ENCODE measurements around the gene C13orf42.

The C13orf42 gene

GRCh38 chr13:51066091-51066831 lies 44.8 kb downstream of the C13orf42 start:
- no peak overlapping the region for H3K9ac ChIP-seq (ENCODE audit: low read length)
- peaks cover 4% of the 10 kb centered on the region; the same call in 1 of the 2 replicates for H3K4me1 ChIP-seq (ENCODE audit: control insufficient read depth, insufficient read depth, low read length)
- H3K27me3 ChIP-seq (ENCODE audit: control insufficient read depth, insufficient read depth, low read length) = no peaks in the 10 kb centered on the region
- no peak overlapping the region for H3K27ac ChIP-seq (ENCODE audit: low read depth, low read length)
- H3K36me3 ChIP-seq (ENCODE audit: control insufficient read depth, insufficient read depth, low read length) = no peaks in the 10 kb centered on the region
- no peaks in the 10 kb centered on the region for H3K9me3 ChIP-seq (ENCODE audit: control insufficient read depth, insufficient read depth, low read depth, low read length)
- H3K4me3 ChIP-seq (ENCODE audit: low read depth, low read length) = no peak overlapping the region

- Histone ChIP-seq H3K4me1 (ENCODE audit: control insufficient read depth, insufficient read depth, low read length) (peaks cover 4% of the 10 kb centered on the region; the same call in 1 of the 2 replicates), H3K9ac (ENCODE audit: low read length) (no peak overlapping the region), H3K27me3 (ENCODE audit: control insufficient read depth, insufficient read depth, low read length) (no peaks in the 10 kb centered on the region), H3K36me3 (ENCODE audit: control insufficient read depth, insufficient read depth, low read length) (no peaks in the 10 kb centered on the region), H3K27ac (ENCODE audit: low read depth, low read length) (no peak overlapping the region), H3K9me3 (ENCODE audit: control insufficient read depth, insufficient read depth, low read depth, low read length) (no peaks in the 10 kb centered on the region), H3K4me3 (ENCODE audit: low read depth, low read length) (no peak overlapping the region)
These were observed 45.5 kb downstream of the C13orf42 start for GRCh38 chr13:51065372-51066090.

- Histone ChIP-seq H3K9me3 (ENCODE audit: control insufficient read depth, insufficient read depth, low read depth, low read length) (no peaks in the 10 kb centered on the region), H3K27me3 (ENCODE audit: control insufficient read depth, insufficient read depth, low read length) (no peaks in the 10 kb centered on the region), H3K36me3 (ENCODE audit: control insufficient read depth, insufficient read depth, low read length) (no peaks in the 10 kb centered on the region), H3K4me1 (ENCODE audit: control insufficient read depth, insufficient read depth, low read length) (peaks cover 4% of the 10 kb centered on the region; the same call in 1 of the 2 replicates), H3K9ac (ENCODE audit: low read length) (no peak overlapping the region), H3K4me3 (ENCODE audit: low read depth, low read length) (no peak overlapping the region), H3K27ac (ENCODE audit: low read depth, low read length) (no peak overlapping the region)
These were observed 46.3 kb downstream of the C13orf42 start for GRCh38 chr13:51064753-51065152.

- no peak overlapping the region for H3K4me3 ChIP-seq (ENCODE audit: low read depth, low read length)
- no peaks in the 10 kb centered on the region for H3K36me3 ChIP-seq (ENCODE audit: control insufficient read depth, insufficient read depth, low read length)
- H3K4me1 ChIP-seq (ENCODE audit: control insufficient read depth, insufficient read depth, low read length) = peaks cover 6% of the 10 kb centered on the region
- H3K27ac ChIP-seq (ENCODE audit: low read depth, low read length) = no peak overlapping the region
- H3K9ac ChIP-seq (ENCODE audit: low read length) = no peak overlapping the region
- H3K27me3 ChIP-seq (ENCODE audit: control insufficient read depth, insufficient read depth, low read length) = no peaks in the 10 kb centered on the region
- no peaks in the 10 kb centered on the region for H3K9me3 ChIP-seq (ENCODE audit: control insufficient read depth, insufficient read depth, low read depth, low read length)
These were observed 47.2 kb downstream of the C13orf42 start for GRCh38 chr13:51063909-51064308.

- Histone ChIP-seq H3K36me3 (ENCODE audit: control insufficient read depth, insufficient read depth, low read length) (no peaks in the 10 kb centered on the region), H3K27ac (ENCODE audit: low read depth, low read length) (no peak overlapping the region), H3K4me1 (ENCODE audit: control insufficient read depth, insufficient read depth, low read length) (peaks cover 12% of the 10 kb centered on the region), H3K27me3 (ENCODE audit: control insufficient read depth, insufficient read depth, low read length) (no peaks in the 10 kb centered on the region), H3K4me3 (ENCODE audit: low read depth, low read length) (no peak overlapping the region), H3K9ac (ENCODE audit: low read length) (no peak overlapping the region), H3K9me3 (ENCODE audit: control insufficient read depth, insufficient read depth, low read depth, low read length) (no peaks in the 10 kb centered on the region)
These were observed 52.5 kb downstream of the C13orf42 start for GRCh38 chr13:51058461-51059167.

GRCh38 chr13:51057906-51058305 lies 53.2 kb downstream of the C13orf42 start:
- Histone ChIP-seq H3K4me3 (ENCODE audit: low read depth, low read length) (no peak overlapping the region), H3K36me3 (ENCODE audit: control insufficient read depth, insufficient read depth, low read length) (no peaks in the 10 kb centered on the region), H3K27me3 (ENCODE audit: control insufficient read depth, insufficient read depth, low read length) (no peaks in the 10 kb centered on the region), H3K9me3 (ENCODE audit: control insufficient read depth, insufficient read depth, low read depth, low read length) (no peaks in the 10 kb centered on the region), H3K9ac (ENCODE audit: low read length) (no peak overlapping the region), H3K27ac (ENCODE audit: low read depth, low read length) (no peak overlapping the region), H3K4me1 (ENCODE audit: control insufficient read depth, insufficient read depth, low read length) (peaks cover 12% of the 10 kb centered on the region)

GRCh38 chr13:51057001-51057400 lies 54.1 kb downstream of the C13orf42 start:
- no peaks in the 10 kb centered on the region for H3K27me3 ChIP-seq (ENCODE audit: control insufficient read depth, insufficient read depth, low read length)
- H3K9ac ChIP-seq (ENCODE audit: low read length) = no peak overlapping the region
- no peaks in the 10 kb centered on the region for H3K36me3 ChIP-seq (ENCODE audit: control insufficient read depth, insufficient read depth, low read length)
- H3K27ac ChIP-seq (ENCODE audit: low read depth, low read length) = no peak overlapping the region
- peaks cover 12% of the 10 kb centered on the region for H3K4me1 ChIP-seq (ENCODE audit: control insufficient read depth, insufficient read depth, low read length)
- no peaks in the 10 kb centered on the region for H3K9me3 ChIP-seq (ENCODE audit: control insufficient read depth, insufficient read depth, low read depth, low read length)
- no peak overlapping the region for H3K4me3 ChIP-seq (ENCODE audit: low read depth, low read length)

- H3K4me3 ChIP-seq (ENCODE audit: low read depth, low read length) = no peak overlapping the region
These were observed 58.5 kb downstream of the C13orf42 start for GRCh38 chr13:51052581-51052980.

GRCh38 chr13:51050021-51050830 lies 60.8 kb downstream of the C13orf42 start:
- no peaks in the 10 kb centered on the region for H3K27me3 ChIP-seq (ENCODE audit: control insufficient read depth, insufficient read depth, low read length)
- no peak overlapping the region for H3K9ac ChIP-seq (ENCODE audit: low read length)
- no peak overlapping the region for H3K27ac ChIP-seq (ENCODE audit: low read depth, low read length)
- no peak overlapping the region for H3K4me3 ChIP-seq (ENCODE audit: low read depth, low read length)
- H3K9me3 ChIP-seq (ENCODE audit: control insufficient read depth, insufficient read depth, low read depth, low read length) = no peaks in the 10 kb centered on the region
- H3K36me3 ChIP-seq (ENCODE audit: control insufficient read depth, insufficient read depth, low read length) = no peaks in the 10 kb centered on the region
- H3K4me1 ChIP-seq (ENCODE audit: control insufficient read depth, insufficient read depth, low read length) = no peaks in the 10 kb centered on the region

More at GRCh38 chr13:51052581-51052980, 58.5 kb downstream of the C13orf42 start:
- no peak overlapping the region for H3K9ac ChIP-seq (ENCODE audit: low read length)
- H3K36me3 ChIP-seq (ENCODE audit: control insufficient read depth, insufficient read depth, low read length) = no peaks in the 10 kb centered on the region
- no peaks in the 10 kb centered on the region for H3K9me3 ChIP-seq (ENCODE audit: control insufficient read depth, insufficient read depth, low read depth, low read length)
- H3K4me1 ChIP-seq (ENCODE audit: control insufficient read depth, insufficient read depth, low read length) = no peaks in the 10 kb centered on the region
- no peak overlapping the region for H3K27ac ChIP-seq (ENCODE audit: low read depth, low read length)
- H3K27me3 ChIP-seq (ENCODE audit: control insufficient read depth, insufficient read depth, low read length) = no peaks in the 10 kb centered on the region

- no peaks in the 10 kb centered on the region for H3K9me3 ChIP-seq (ENCODE audit: control insufficient read depth, insufficient read depth, low read depth, low read length)
- H3K27ac ChIP-seq (ENCODE audit: low read depth, low read length) = no peak overlapping the region
- H3K27me3 ChIP-seq (ENCODE audit: control insufficient read depth, insufficient read depth, low read length) = no peaks in the 10 kb centered on the region
- no peaks in the 10 kb centered on the region for H3K4me1 ChIP-seq (ENCODE audit: control insufficient read depth, insufficient read depth, low read length)
- no peaks in the 10 kb centered on the region for H3K36me3 ChIP-seq (ENCODE audit: control insufficient read depth, insufficient read depth, low read length)
- no peak overlapping the region for H3K9ac ChIP-seq (ENCODE audit: low read length)
- no peak overlapping the region for H3K4me3 ChIP-seq (ENCODE audit: low read depth, low read length)
These were observed 62.5 kb downstream of the C13orf42 start for GRCh38 chr13:51048616-51049015.
